Heart right ventricle (tissue), 16 donors: ENCODE measurements around the gene ZNRF2. TPM values are rescaled to one million over a fixed set of nuclear protein-coding genes. Genes with fewer than 3 reads are reported as not detected.
"Not testable (repeated sequence)": the region's sequence is repeated elsewhere in the genome, so short reads cannot be mapped to it uniquely, and the experiment has no call there.

Source experiments
- ATAC-seq, 8 donors: fragments of 200-7000 bp; cut with Tn5 transposase; one replicate each; pipeline ENCODE4 v1.9.1; 2020; ENCODE audit warnings: mild to moderate bottlenecking in 8 of 8, moderate library complexity in 8 of 8, moderate number of reproducible peaks in 1 of 8
- DNase-seq, 2 donors: peaks; one replicate each; pipeline ENCODE4 v3.0.0-alpha.2; 2020
- H3K27ac ChIP-seq, 10 donors: fragments of 200-600 bp; sonication (generic) in 2 of 10; one replicate each; pipeline versions ENCODE4 v1.5.0 to v1.8.0; 2020 to 2022; ENCODE audit warnings: mild to moderate bottlenecking in 3 of 10
- H3K27me3 ChIP-seq, 7 donors: fragments of 200-600 bp; one replicate each; pipeline ENCODE4 v1.8.0; 2021 to 2022; ENCODE audit warnings: mild to moderate bottlenecking in 2 of 7
- H3K36me3 ChIP-seq, 9 donors: fragments of 200-600 bp; sonication (generic) in 1 of 9; one replicate each; pipeline versions ENCODE4 v1.5.0 to v1.8.0; 2020 to 2022; ENCODE audit warnings: mild to moderate bottlenecking in 2 of 9
- H3K4me1 ChIP-seq, 9 donors: fragments of 200-600 bp; sonication (generic) in 1 of 9; one replicate each; pipeline versions ENCODE4 v1.5.0 to v1.8.0; 2020 to 2022; ENCODE audit warnings: mild to moderate bottlenecking in 4 of 9
- H3K4me3 ChIP-seq, 10 donors: fragments of 200-600 bp; sonication (generic) in 2 of 10; one replicate each; pipeline versions ENCODE4 v1.5.0 to v1.8.0; 2020 to 2022; ENCODE audit warnings: mild to moderate bottlenecking in 7 of 10, moderate library complexity in 2 of 10
- H3K9me3 ChIP-seq, 11 donors: fragments of 200-600 bp in 10 of 11; sonication (generic) in 2 of 11; one replicate each; pipeline versions ENCODE4 v1.5.0 to v1.8.0; 2013 to 2022; ENCODE audit warnings: mild to moderate bottlenecking in 2 of 11, control low read depth in 1 of 11, moderate library complexity in 1 of 11
- CTCF ChIP-seq, 9 donors: fragments of 200-600 bp; sonication (generic) in 2 of 9; IDR thresholded peaks; one replicate each; pipeline versions ENCODE4 v1.5.0 to v1.8.0; 2021 to 2022; ENCODE audit warnings: antibody characterized with exemption in 9 of 9, mild to moderate bottlenecking in 5 of 9, moderate library complexity in 1 of 9
- WGBS, 2 donors: extraction: QIAGEN DNeasy Blood & Tissue Kit; methylation state at CpG; one replicate each; pipeline ENCODE4 v1.1.7; 2013; ENCODE audit warnings: inconsistent platforms in 1 of 2; 5-methylcytosine and 5-hydroxymethylcytosine counted together
- intact Hi-C, 10 donors: fragments of 100-400 bp; cut with DNase I; formaldehyde crosslinking; loops; one replicate each; pipeline versions ENCODE4 v1.11.1 to v1.14.2; 2022
- polyA plus RNA-seq, 2 donors: library from polyadenylated mRNA; stranded (reverse); fragments of 200-250 nt; gene quantifications; one replicate each; pipeline ENCODE4 v1.2.3, GENCODE V29; 2013
- total RNA-seq, 10 donors: library from RNA; stranded (reverse); fragmentation: NEBNext Ultra II Directional in 3 of 10; extraction: Animal tissue kit (Norgen Biotek cat#: 25700) in 3 of 10; gene quantifications; one replicate each; pipeline versions ENCODE4 v1.2.1 to v1.2.4, GENCODE V29; 2021 to 2023
- donor health status: Arrhythmogenic right ventricular cardiomyopathy.
- donor health status: ischemic (EF 13 %, LVEDD 7.1; RV severe dilation, severe dysfunction).
- donor health status: healthy with polysubstance abuse.
- donor health status: DM: no; HTN: yes; CAD: no.
- donor health status: DM: no; HTN: no; CAD: no.
- donor health status: ischemic (EF 25% LVEDD 6.9; RV normal size, moderate dysfunction).
- donor health status: ischemic (EF 25% LVEDD 5.7; RV mildly dilated, moderate dysfunction).
- donor health status: healthy.
- donor health status: DM: yes; HTN: yes; CAD: no.
- donor health status: Ischemic cardiomyopathy.
- donor health status: ischemic (EF 35%, LVEDD 5.7; RV mildly dilated, moderate dysfunction).
- donor health status: nonischemic (EF 11% LVEDD 7.7; RV severe dilation, severe dysfunction).
- donor health status: DM: yes; HTN: yes; CAD: no.
- donor health status: PGD.
- donor health status: ischemic (EF 29% LVEDD 5.4; RV normal size, mild dysfunction).
- donor health status: nonischemic (EF 23%, LVEDD 6.1; RV moderate dilation, normal function).

Gene ZNRF2
- total and polyA plus RNA-seq, 12 donors: 2.9 to 13.8 (median 8.7) TPM

- H3K27me3 ChIP-seq: no peaks in the 10 kb centered on the region
- intact Hi-C loops: no loop called here
- 86 to 91% methylated on average over 1 of the region's 1 CpG for WGBS, 2 donors
- no peaks in the 10 kb centered on the region for H3K4me1 ChIP-seq
- no peak overlapping the region for H3K27ac ChIP-seq
- no peak overlapping the region for H3K4me3 ChIP-seq
- no peaks in the 10 kb centered on the region for H3K36me3 ChIP-seq
- DNase-seq: no peak
- TF ChIP-seq CTCF (IDR thresholded peaks at IDR 0.05): no peak
- peaks cover 0 to 16% (median 3%) of the 10 kb centered on the region in 11 donors for H3K9me3 ChIP-seq
- no peak for ATAC-seq
Observed at GRCh38 chr7:30378275-30378674, 93.9 kb downstream of the ZNRF2 start.

- ATAC-seq (no peak), DNase-seq (no peak)
- Histone ChIP-seq H3K4me3 (no peak overlapping the region), H3K27me3 (no peaks in the 10 kb centered on the region), H3K4me1 (no peaks in the 10 kb centered on the region), H3K36me3 (no peaks in the 10 kb centered on the region), H3K27ac (no peak overlapping the region), H3K9me3 (peaks cover 0 to 20% (median 3%) of the 10 kb centered on the region in 11 donors)
- no peak for TF ChIP-seq CTCF (IDR thresholded peaks at IDR 0.05)
- intact Hi-C loops: no loop called here
- WGBS, 2 donors: 87 to 89% methylated on average over 4 of the region's 4 CpGs
Observed at GRCh38 chr7:30379131-30379530, 94.7 kb downstream of the ZNRF2 start.

- intact Hi-C loops: no loop called here
- H3K4me1 ChIP-seq: no peaks in the 10 kb centered on the region
- no peaks in the 10 kb centered on the region for H3K27me3 ChIP-seq
- ATAC-seq (no peak), DNase-seq (no peak)
- 83 to 87% methylated on average over 4 of the region's 4 CpGs for WGBS, 2 donors
- peaks cover 0 to 20% (median 3%) of the 10 kb centered on the region in 11 donors for H3K9me3 ChIP-seq
- no peak for TF ChIP-seq CTCF (IDR thresholded peaks at IDR 0.05)
- no peak overlapping the region for H3K27ac ChIP-seq
- no peaks in the 10 kb centered on the region for H3K36me3 ChIP-seq
- H3K4me3 ChIP-seq: no peak overlapping the region
Observed at GRCh38 chr7:30379741-30380140, 95.3 kb downstream of the ZNRF2 start.

- no peak overlapping the region for H3K27ac ChIP-seq
- H3K4me3 ChIP-seq: no peak overlapping the region
- H3K4me1 ChIP-seq: no peaks in the 10 kb centered on the region
- 94 to 96% methylated on average over 2 of the region's 2 CpGs for WGBS, 2 donors
- no peak for ATAC-seq
- no peak for DNase-seq
- H3K36me3 ChIP-seq: no peaks in the 10 kb centered on the region
- peaks cover 0 to 20% (median 3%) of the 10 kb centered on the region in 11 donors for H3K9me3 ChIP-seq
- no peaks in the 10 kb centered on the region for H3K27me3 ChIP-seq
- no peak for TF ChIP-seq CTCF (IDR thresholded peaks at IDR 0.05)
- intact Hi-C loops: no loop called here
Observed at GRCh38 chr7:30380294-30380693, 95.9 kb downstream of the ZNRF2 start.

GRCh38 chr7:30380824-30381223 is 96.4 kb downstream of the ZNRF2 start:
- H3K36me3 ChIP-seq, H3K4me3 ChIP-seq, DNase-seq, H3K4me1 ChIP-seq, intact Hi-C loops, H3K27ac ChIP-seq, ATAC-seq, H3K27me3 ChIP-seq: not testable (repeated sequence)
- peaks cover 0 to 20% (median 3%) of the 10 kb centered on the region in 11 donors for H3K9me3 ChIP-seq
- 95 to 97% methylated on average over 4 of the region's 4 CpGs for WGBS, 2 donors
